ENCODE measurements around the gene ATG7.
"Not testable (repeated sequence)": the region's sequence is repeated elsewhere in the genome, so short reads cannot be mapped to it uniquely, and the experiment has no call there.

GRCh38 chr3:11572660-11573059 lies 300.5 kb downstream of the ATG7 start:
- not testable (repeated sequence) for TF ChIP-seq POLR2A, CTCF (IDR thresholded peaks at IDR 0.05)

Data from uterus (tissue), 2 donors.